ENCODE results near the gene PHACTR1.

DNA sequence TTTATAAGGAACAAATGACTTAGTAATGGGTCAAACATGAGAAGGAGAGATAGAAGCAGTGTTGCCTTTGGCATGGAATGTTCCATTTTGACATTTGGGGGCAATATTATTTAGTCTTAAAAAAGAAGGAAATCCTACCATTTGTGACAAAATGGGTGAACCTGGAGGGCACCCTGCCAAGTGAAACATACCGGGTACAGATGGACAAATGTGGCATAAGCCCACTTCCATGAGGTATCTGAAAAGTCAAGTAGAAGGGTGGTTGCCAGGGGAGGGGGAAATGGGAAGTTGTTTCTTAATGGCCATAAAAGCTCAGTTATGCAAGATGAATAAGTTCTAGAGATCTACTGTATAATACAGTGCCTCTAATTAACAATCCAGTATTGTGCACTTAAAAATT, 342.5 kb downstream of the PHACTR1 start:
- TF ChIP-seq, protein P1, sequence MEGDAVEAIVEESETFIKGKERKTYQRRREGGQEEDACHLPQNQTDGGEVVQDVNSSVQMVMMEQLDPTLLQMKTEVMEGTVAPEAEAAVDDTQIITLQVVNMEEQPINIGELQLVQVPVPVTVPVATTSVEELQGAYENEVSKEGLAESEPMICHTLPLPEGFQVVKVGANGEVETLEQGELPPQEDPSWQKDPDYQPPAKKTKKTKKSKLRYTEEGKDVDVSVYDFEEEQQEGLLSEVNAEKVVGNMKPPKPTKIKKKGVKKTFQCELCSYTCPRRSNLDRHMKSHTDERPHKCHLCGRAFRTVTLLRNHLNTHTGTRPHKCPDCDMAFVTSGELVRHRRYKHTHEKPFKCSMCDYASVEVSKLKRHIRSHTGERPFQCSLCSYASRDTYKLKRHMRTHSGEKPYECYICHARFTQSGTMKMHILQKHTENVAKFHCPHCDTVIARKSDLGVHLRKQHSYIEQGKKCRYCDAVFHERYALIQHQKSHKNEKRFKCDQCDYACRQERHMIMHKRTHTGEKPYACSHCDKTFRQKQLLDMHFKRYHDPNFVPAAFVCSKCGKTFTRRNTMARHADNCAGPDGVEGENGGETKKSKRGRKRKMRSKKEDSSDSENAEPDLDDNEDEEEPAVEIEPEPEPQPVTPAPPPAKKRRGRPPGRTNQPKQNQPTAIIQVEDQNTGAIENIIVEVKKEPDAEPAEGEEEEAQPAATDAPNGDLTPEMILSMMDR (IDR thresholded peaks at IDR 0.05) = no peak
- TF ChIP-seq, protein P2, sequence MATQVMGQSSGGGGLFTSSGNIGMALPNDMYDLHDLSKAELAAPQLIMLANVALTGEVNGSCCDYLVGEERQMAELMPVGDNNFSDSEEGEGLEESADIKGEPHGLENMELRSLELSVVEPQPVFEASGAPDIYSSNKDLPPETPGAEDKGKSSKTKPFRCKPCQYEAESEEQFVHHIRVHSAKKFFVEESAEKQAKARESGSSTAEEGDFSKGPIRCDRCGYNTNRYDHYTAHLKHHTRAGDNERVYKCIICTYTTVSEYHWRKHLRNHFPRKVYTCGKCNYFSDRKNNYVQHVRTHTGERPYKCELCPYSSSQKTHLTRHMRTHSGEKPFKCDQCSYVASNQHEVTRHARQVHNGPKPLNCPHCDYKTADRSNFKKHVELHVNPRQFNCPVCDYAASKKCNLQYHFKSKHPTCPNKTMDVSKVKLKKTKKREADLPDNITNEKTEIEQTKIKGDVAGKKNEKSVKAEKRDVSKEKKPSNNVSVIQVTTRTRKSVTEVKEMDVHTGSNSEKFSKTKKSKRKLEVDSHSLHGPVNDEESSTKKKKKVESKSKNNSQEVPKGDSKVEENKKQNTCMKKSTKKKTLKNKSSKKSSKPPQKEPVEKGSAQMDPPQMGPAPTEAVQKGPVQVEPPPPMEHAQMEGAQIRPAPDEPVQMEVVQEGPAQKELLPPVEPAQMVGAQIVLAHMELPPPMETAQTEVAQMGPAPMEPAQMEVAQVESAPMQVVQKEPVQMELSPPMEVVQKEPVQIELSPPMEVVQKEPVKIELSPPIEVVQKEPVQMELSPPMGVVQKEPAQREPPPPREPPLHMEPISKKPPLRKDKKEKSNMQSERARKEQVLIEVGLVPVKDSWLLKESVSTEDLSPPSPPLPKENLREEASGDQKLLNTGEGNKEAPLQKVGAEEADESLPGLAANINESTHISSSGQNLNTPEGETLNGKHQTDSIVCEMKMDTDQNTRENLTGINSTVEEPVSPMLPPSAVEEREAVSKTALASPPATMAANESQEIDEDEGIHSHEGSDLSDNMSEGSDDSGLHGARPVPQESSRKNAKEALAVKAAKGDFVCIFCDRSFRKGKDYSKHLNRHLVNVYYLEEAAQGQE (IDR thresholded peaks at IDR 0.05; ENCODE audit: insufficient read depth in 1 of 2, low read depth in 2 of 2, low read length in 1 of 2) = no peak
- TF ChIP-seq POLR2AphosphoS5 (IDR thresholded peaks at IDR 0.05; ENCODE audit: low read depth, low read length) = no peak
